Measurements from ENCODE around the gene SLC25A21. TPM values are rescaled to one million over a fixed set of nuclear protein-coding genes. Genes with fewer than 3 reads are reported as not detected.
A peak's percentile ranks its signal among the peaks of the same experiment; 100 is the strongest.

SLC25A21 gene
- total and polyA plus RNA-seq, 2 experiments from 2014 or later: 10.6 to 12.1 TPM

- TF ChIP-seq ZNF331 (CRISPR knock-in tag; IDR thresholded peaks at IDR 0.05; ENCODE audit: low read depth) (no peak), POLR2AphosphoS5 (IDR thresholded peaks at IDR 0.05; ENCODE audit: low read depth) (no peak), EZH2phosphoT487 (IDR thresholded peaks at IDR 0.05; ENCODE audit: unreplicated experiment) (no peak), REST (IDR thresholded peaks at IDR 0.05; ENCODE audit: unreplicated experiment) (no peak), NANOG (IDR thresholded peaks at IDR 0.05; ENCODE audit: borderline replicate concordance) (no peak), CREB1 (CRISPR knock-in tag; IDR thresholded peaks at IDR 0.05; ENCODE audit: low read depth) (no peak)
Measured at GRCh38 chr14:37046815-37047214, 125.6 kb downstream of the SLC25A21 start (continued).

- H3K9me2 ChIP-seq (ENCODE audit: insufficient read depth): no peaks in the 10 kb centered on the region
- no peak overlapping the region for H3K27ac ChIP-seq (ENCODE audit: low read depth)
- H3K9me3 Mint-ChIP-seq: no peaks in the 10 kb centered on the region
- no peaks in the 10 kb centered on the region for H3F3A ChIP-seq (replicated peaks; ENCODE audit: low read depth)
- DNase-seq (ENCODE audit: low spot score) (no peak), ATAC-seq (no peak)
- no peaks in the 10 kb centered on the region for H3K36me3 Mint-ChIP-seq (ENCODE audit: low read depth)
- no peaks in the 10 kb centered on the region for H3K36me3 ChIP-seq (ENCODE audit: insufficient read depth)
- H3K4me2 ChIP-seq: no peak overlapping the region
- no peaks in the 10 kb centered on the region; the same call in 1 of the 2 replicates for H3K79me2 ChIP-seq (replicated peaks; ENCODE audit: insufficient read depth)
- no peak overlapping the region for H2AFZ ChIP-seq
- TF ChIP-seq CREB1 (CRISPR knock-in tag; IDR thresholded peaks at IDR 0.05; ENCODE audit: low read depth) (no peak), EZH2phosphoT487 (IDR thresholded peaks at IDR 0.05; ENCODE audit: unreplicated experiment) (no peak)
- H3K27me3 Mint-ChIP-seq (ENCODE audit: insufficient read depth, low read depth, poor library complexity): no peaks in the 10 kb centered on the region
- H3K27me3 ChIP-seq (ENCODE audit: insufficient read depth): no peaks in the 10 kb centered on the region
- no peak overlapping the region for H3K4me3 Mint-ChIP-seq
- H3K4me3 ChIP-seq: no peak overlapping the region
- no peaks in the 10 kb centered on the region for H3K4me1 Mint-ChIP-seq
- no peaks in the 10 kb centered on the region for H4K20me1 ChIP-seq (replicated peaks; ENCODE audit: insufficient read depth)
- H3K27ac Mint-ChIP-seq: no peak overlapping the region
- H3K4me1 ChIP-seq (ENCODE audit: insufficient read depth): no peaks in the 10 kb centered on the region
Measured at GRCh38 chr14:37045340-37046061, 126.9 kb downstream of the SLC25A21 start.

GRCh38 chr14:37037636-37038387 lies 134.6 kb downstream of the SLC25A21 start:
- H3K27ac Mint-ChIP-seq: peak overlapping the region; percentile 40; the same call in 1 of the 2 replicates
- Histone ChIP-seq H3K9me2 (ENCODE audit: insufficient read depth) (no peaks in the 10 kb centered on the region), H3K36me3 (ENCODE audit: insufficient read depth) (no peaks in the 10 kb centered on the region), H3K27ac (ENCODE audit: low read depth) (0 out of 2 replicates have a peak overlapping the region, but pooled peaks have one; percentile 6), H2AFZ (no peak overlapping the region), H4K20me1 (replicated peaks; ENCODE audit: insufficient read depth) (no peaks in the 10 kb centered on the region), H3K4me1 (ENCODE audit: insufficient read depth) (peaks cover 34% of the 10 kb centered on the region), H3K4me3 (no peak overlapping the region), H3K27me3 (ENCODE audit: insufficient read depth) (no peaks in the 10 kb centered on the region), H3F3A (replicated peaks; ENCODE audit: low read depth) (no peaks in the 10 kb centered on the region), H3K79me2 (replicated peaks; ENCODE audit: insufficient read depth) (no peaks in the 10 kb centered on the region), H3K4me2 (peak overlapping the region; percentile 35)
- H3K4me3 Mint-ChIP-seq: peak overlapping the region; percentile 1; the same call in 1 of the 3 replicates
- H3K4me1 Mint-ChIP-seq: peaks cover 46% of the 10 kb centered on the region
- H3K9me3 Mint-ChIP-seq: no peaks in the 10 kb centered on the region
- ATAC-seq (no peak), DNase-seq (ENCODE audit: low spot score) (no peak)
- no peaks in the 10 kb centered on the region for H3K36me3 Mint-ChIP-seq (ENCODE audit: low read depth)
- H3K27me3 Mint-ChIP-seq (ENCODE audit: insufficient read depth, low read depth, poor library complexity): peaks cover 2% of the 10 kb centered on the region
- TF ChIP-seq STAT1 (IDR thresholded peaks at IDR 0.05; ENCODE audit: unreplicated experiment): no peak
- TF ChIP-seq ZNF462 (CRISPR knock-in tag; IDR thresholded peaks at IDR 0.05): no peak

Measured in GM23338 (cell line).